Measurements from ENCODE around the gene CFAP410. TPM values are rescaled to one million over a fixed set of nuclear protein-coding genes. Genes with fewer than 3 reads are reported as not detected.

CFAP410 gene
- total and polyA plus RNA-seq, 2 of the 8 experiments (the other 6 are each of a cell fraction or from before 2014, with no cell fraction given): 10.6 to 12.0 TPM

- TF ChIP-seq SUZ12 (IDR thresholded peaks at IDR 0.05; ENCODE audit: low read length) (no peak), SIRT6 (IDR thresholded peaks at IDR 0.05; ENCODE audit: low read length) (no peak), POLR2AphosphoS5 (IDR thresholded peaks at IDR 0.05; ENCODE audit: low read depth, low read length) (no peak)
- TF ChIP-seq, protein P1, sequence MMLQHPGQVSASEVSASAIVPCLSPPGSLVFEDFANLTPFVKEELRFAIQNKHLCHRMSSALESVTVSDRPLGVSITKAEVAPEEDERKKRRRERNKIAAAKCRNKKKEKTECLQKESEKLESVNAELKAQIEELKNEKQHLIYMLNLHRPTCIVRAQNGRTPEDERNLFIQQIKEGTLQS (IDR thresholded peaks at IDR 0.05; ENCODE audit: insufficient read depth, low read depth, low read length): no peak
Observed at GRCh38 chr21:44279354-44280260, 59.6 kb downstream of the CFAP410 start (continued).

Other genes with a start within 250 kb of the CFAP410 start
- gene PWP2, start 232.0 kb downstream of the CFAP410 start, total RNA-seq (2021; fragmentation: NEBNext Ultra II Directional; extraction: Animal tissue kit (Norgen Biotek cat#: 25700)): 6.7 and 11.8 TPM in 2 replicates
- 4.3 and 4.4 TPM in 2 replicates for gene PWP2, start 232.0 kb downstream of the CFAP410 start, polyA plus RNA-seq (2011; rRNA removed)
- gene GATD3, start 205.7 kb downstream of the CFAP410 start, total RNA-seq (2021; fragmentation: NEBNext Ultra II Directional; extraction: Animal tissue kit (Norgen Biotek cat#: 25700)): 5.4 and 9.7 TPM in 2 replicates
- gene GATD3, start 205.7 kb downstream of the CFAP410 start, polyA plus RNA-seq (2011; rRNA removed): 17.9 and 24.8 TPM in 2 replicates
- 5.5 and 6.7 TPM in 2 replicates for gene ICOSLG, start 98.4 kb downstream of the CFAP410 start, total RNA-seq (2021; fragmentation: NEBNext Ultra II Directional; extraction: Animal tissue kit (Norgen Biotek cat#: 25700))
- gene ICOSLG, start 98.4 kb downstream of the CFAP410 start, polyA plus RNA-seq (2011; rRNA removed): 2.3 and 3.1 TPM in 2 replicates
- gene DNMT3L, start 77.5 kb downstream of the CFAP410 start, total RNA-seq (2021; fragmentation: NEBNext Ultra II Directional; extraction: Animal tissue kit (Norgen Biotek cat#: 25700)): not detected in 2 replicates
- 0.06 and 0.30 TPM in 2 replicates for gene DNMT3L, start 77.5 kb downstream of the CFAP410 start, polyA plus RNA-seq (2011; rRNA removed)
- gene AIRE, start 53.5 kb downstream of the CFAP410 start, total RNA-seq (2021; fragmentation: NEBNext Ultra II Directional; extraction: Animal tissue kit (Norgen Biotek cat#: 25700)): 0.10 TPM in 1 of 2 replicates, not detected in the other
- gene AIRE, start 53.5 kb downstream of the CFAP410 start, polyA plus RNA-seq (2011; rRNA removed): 0.09 and 0.20 TPM in 2 replicates
- 76.7 and 82.3 TPM in 2 replicates for gene PFKL, start 39.3 kb downstream of the CFAP410 start, total RNA-seq (2021; fragmentation: NEBNext Ultra II Directional; extraction: Animal tissue kit (Norgen Biotek cat#: 25700))
- 80.2 and 106 TPM in 2 replicates for gene PFKL, start 39.3 kb downstream of the CFAP410 start, polyA plus RNA-seq (2011; rRNA removed)
- gene TRPM2, start 14.2 kb upstream of the CFAP410 start, total RNA-seq (2021; fragmentation: NEBNext Ultra II Directional; extraction: Animal tissue kit (Norgen Biotek cat#: 25700)): 0.28 and 0.36 TPM in 2 replicates
- gene TRPM2, start 14.2 kb upstream of the CFAP410 start, polyA plus RNA-seq (2011; rRNA removed): 0.17 and 0.27 TPM in 2 replicates
- 5.4 and 5.9 TPM in 2 replicates for gene LRRC3, start 116.1 kb upstream of the CFAP410 start, total RNA-seq (2021; fragmentation: NEBNext Ultra II Directional; extraction: Animal tissue kit (Norgen Biotek cat#: 25700))
- 3.1 and 4.7 TPM in 2 replicates for gene LRRC3, start 116.1 kb upstream of the CFAP410 start, polyA plus RNA-seq (2011; rRNA removed)
- not detected in 2 replicates for gene KRTAP10-1, start 200.8 kb upstream of the CFAP410 start, total RNA-seq (2021; fragmentation: NEBNext Ultra II Directional; extraction: Animal tissue kit (Norgen Biotek cat#: 25700))
- gene KRTAP10-1, start 200.8 kb upstream of the CFAP410 start, polyA plus RNA-seq (2011; rRNA removed): 0.08 TPM in 1 of 2 replicates, not detected in the other
- gene KRTAP10-2, start 212.1 kb upstream of the CFAP410 start, total RNA-seq (2021; fragmentation: NEBNext Ultra II Directional; extraction: Animal tissue kit (Norgen Biotek cat#: 25700)): not detected in 2 replicates
- 0.06 and 0.11 TPM in 2 replicates for gene KRTAP10-2, start 212.1 kb upstream of the CFAP410 start, polyA plus RNA-seq (2011; rRNA removed)
- gene KRTAP10-3, start 219.4 kb upstream of the CFAP410 start, total RNA-seq (2021; fragmentation: NEBNext Ultra II Directional; extraction: Animal tissue kit (Norgen Biotek cat#: 25700)): not detected in 2 replicates
- gene KRTAP10-3, start 219.4 kb upstream of the CFAP410 start, polyA plus RNA-seq (2011; rRNA removed): 0.16 TPM in 1 of 2 replicates, not detected in the other
- gene KRTAP10-4, start 234.3 kb upstream of the CFAP410 start, total RNA-seq (2021; fragmentation: NEBNext Ultra II Directional; extraction: Animal tissue kit (Norgen Biotek cat#: 25700)): not detected in 2 replicates
- not detected in 2 replicates for gene KRTAP10-4, start 234.3 kb upstream of the CFAP410 start, polyA plus RNA-seq (2011; rRNA removed)
- gene KRTAP10-5, start 241.2 kb upstream of the CFAP410 start, total RNA-seq (2021; fragmentation: NEBNext Ultra II Directional; extraction: Animal tissue kit (Norgen Biotek cat#: 25700)): not detected in 2 replicates
- gene KRTAP10-5, start 241.2 kb upstream of the CFAP410 start, polyA plus RNA-seq (2011; rRNA removed): 0.08 and 0.09 TPM in 2 replicates

All from H1 (cell line).